HepG2 (cell line): Measurements from ENCODE around the gene SGMS1. TPM values are rescaled to one million over a fixed set of nuclear protein-coding genes. Genes with fewer than 3 reads are reported as not detected.

Experiments
- CEBPB ChIP-seq: IDR thresholded peaks from 2 replicates; pipeline ENCODE4 v1.6.1; 2011; ENCODE audit warnings: low read depth, low read length, improper control_type of control experiment, borderline replicate concordance
- FOXK1 ChIP-seq: sonication (generic); formaldehyde crosslinking; IDR thresholded peaks from 2 replicates; pipeline ENCODE4 v1.4.0; 2020; ENCODE audit warnings: low read depth, missing genetic modification reagents, borderline replicate concordance
- HDAC1 ChIP-seq: sonication (generic); formaldehyde crosslinking; IDR thresholded peaks from 2 replicates; pipeline ENCODE4 v1.5.1; 2020; ENCODE audit warnings: mild to moderate bottlenecking, missing genetic modification reagents
- MIER3 ChIP-seq: IDR thresholded peaks from 2 replicates; pipeline ENCODE4 v1.6.1; 2016; ENCODE audit warnings: missing compliant biosample characterization, borderline replicate concordance
- NR2F6 ChIP-seq, 2 experiments: IDR thresholded peaks; 2 replicates each; pipeline ENCODE4 v1.6.1; 2016; ENCODE audit warnings: antibody characterized with exemption in 1 of 2, mild to moderate bottlenecking in 1 of 2
- RXRA ChIP-seq: sonication (generic); formaldehyde crosslinking; IDR thresholded peaks from 2 replicates; pipeline ENCODE4 v1.5.1; 2020; ENCODE audit warnings: missing genetic modification reagents
- SOX13 ChIP-seq, 3 experiments: fragments of 450-650 bp in 1 of 3; sonication (generic) in 1 of 3; formaldehyde crosslinking in 1 of 3; IDR thresholded peaks in 2 of 3; conservative IDR thresholded peaks in 1 of 3; 2 replicates each; pipeline versions ENCODE4 v1.5.0 to v1.6.1; 2016 to 2020; ENCODE audit warnings: antibody characterized with exemption in 1 of 3, mild to moderate bottlenecking in 1 of 3, missing compliant biosample characterization in 1 of 3, missing genetic modification reagents in 1 of 3, moderate library complexity in 1 of 3
- SOX5 ChIP-seq: IDR thresholded peaks from 2 replicates; pipeline ENCODE4 v1.6.1; 2016; ENCODE audit warnings: borderline replicate concordance
- ZNF296 ChIP-seq: sonication (generic); formaldehyde crosslinking; conservative IDR thresholded peaks from 2 replicates; pipeline ENCODE4 v1.5.0; 2020; ENCODE audit warnings: mild to moderate bottlenecking, missing genetic modification reagents
- polyA plus RNA-seq, 8 experiments: library from polyadenylated mRNA; depleted of rRNA in 3 of 8; stranded (reverse) in 7 of 8; unstranded in 1 of 8; fragments of >200 nt; fragmentation: Illumina TruSeq in 4 of 8; extraction: Trizol in 4 of 8; gene quantifications; 2 replicates each; pipeline versions ENCODE4 v1.2.1 to v1.2.3, GENCODE V29; 2011 to 2016; ENCODE audit warnings: low read depth in 4 of 8, missing spikeins in 1 of 8, mixed read lengths in 1 of 8; ENCODE audit not compliant: insufficient read depth in 1 of 8
- total RNA-seq, 5 experiments: library from RNA; depleted of rRNA; stranded (reverse); fragments of >200 nt; fragmentation: Illumina TruSeq; extraction: Trizol; gene quantifications; 2 replicates each; pipeline ENCODE4 v1.2.3, GENCODE V29; 2016; ENCODE audit warnings: low read depth in 1 of 5
- TF ChIP-seq, protein P1 (sequence below): IDR thresholded peaks from 2 replicates; pipeline ENCODE4 v1.6.1; 2016
- TF ChIP-seq, protein P2 (sequence below): sonication (generic); formaldehyde crosslinking; IDR thresholded peaks from 2 replicates; pipeline ENCODE4 v1.5.0; 2020; ENCODE audit warnings: mild to moderate bottlenecking, missing genetic modification reagents
- TF ChIP-seq, protein P3 (sequence below): sonication (generic); IDR thresholded peaks from 2 replicates; pipeline ENCODE4 v1.6.1; 2016; ENCODE audit warnings: low read depth, borderline replicate concordance
- TF ChIP-seq, protein P4 (sequence below): sonication (generic); formaldehyde crosslinking; IDR thresholded peaks from 2 replicates; pipeline ENCODE4 v1.5.1; 2020; ENCODE audit warnings: missing genetic modification reagents, mild to moderate bottlenecking, borderline replicate concordance
- TF ChIP-seq, protein P5 (sequence below): sonication (generic); formaldehyde crosslinking; IDR thresholded peaks from 2 replicates; pipeline ENCODE4 v1.8.0; 2022; ENCODE audit warnings: missing genetic modification reagents, mild to moderate bottlenecking, borderline replicate concordance
- TF ChIP-seq, protein P6 (sequence below): sonication (generic); formaldehyde crosslinking; IDR thresholded peaks from 2 replicates; pipeline ENCODE4 v1.8.0; 2022; ENCODE audit warnings: missing genetic modification reagents, mild to moderate bottlenecking, inconsistent platforms, borderline replicate concordance
- TF ChIP-seq, protein P7 (sequence below): sonication (generic); formaldehyde crosslinking; IDR thresholded peaks from 2 replicates; pipeline ENCODE4 v1.4.0; 2020; ENCODE audit warnings: missing genetic modification reagents

Gene SGMS1
- total and polyA plus RNA-seq, 2 of the 13 experiments (the other 11 are each of a cell fraction or from before 2014, with no cell fraction given): 6.5 to 15.1 TPM

DNA sequence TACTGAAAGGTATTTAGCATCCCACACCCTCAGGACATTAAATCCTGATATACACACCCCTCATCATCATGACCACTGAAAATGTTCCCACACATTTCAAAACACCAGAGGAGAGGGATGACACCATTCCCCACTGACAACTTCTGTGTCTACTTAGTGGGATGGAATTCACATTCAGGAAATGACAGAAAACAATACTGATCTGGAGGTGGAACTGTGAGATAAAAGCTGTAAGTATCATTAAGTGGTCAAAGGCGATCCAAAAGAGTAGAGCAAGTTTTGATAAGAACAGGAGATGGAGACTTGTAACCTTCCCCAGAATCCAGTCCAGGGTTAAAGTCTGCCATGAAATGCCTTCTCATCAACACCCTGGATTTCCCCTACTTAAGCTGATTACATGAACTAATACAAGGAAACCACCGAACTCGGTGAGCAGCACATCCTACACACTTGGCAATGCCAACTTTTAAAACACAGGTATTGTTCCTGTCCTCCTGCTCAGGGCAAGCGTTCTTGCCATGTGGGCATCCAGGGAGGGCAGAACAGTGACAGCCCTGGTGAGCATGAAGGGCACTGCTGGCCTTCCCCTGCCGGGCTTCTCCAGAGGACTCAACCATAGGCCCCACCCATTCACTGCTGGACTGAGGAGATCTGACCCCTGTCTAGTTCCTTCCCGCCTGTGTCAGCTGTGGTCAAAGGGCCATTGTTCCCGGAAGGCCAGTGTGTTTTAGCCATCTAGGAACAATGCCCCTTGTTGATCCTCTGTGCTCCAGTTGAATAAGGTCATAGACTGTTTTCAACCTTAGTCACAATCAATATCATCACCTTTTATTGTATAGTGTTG lies 85.0 kb downstream of the SGMS1 start (continued):
- TF ChIP-seq, protein P1, sequence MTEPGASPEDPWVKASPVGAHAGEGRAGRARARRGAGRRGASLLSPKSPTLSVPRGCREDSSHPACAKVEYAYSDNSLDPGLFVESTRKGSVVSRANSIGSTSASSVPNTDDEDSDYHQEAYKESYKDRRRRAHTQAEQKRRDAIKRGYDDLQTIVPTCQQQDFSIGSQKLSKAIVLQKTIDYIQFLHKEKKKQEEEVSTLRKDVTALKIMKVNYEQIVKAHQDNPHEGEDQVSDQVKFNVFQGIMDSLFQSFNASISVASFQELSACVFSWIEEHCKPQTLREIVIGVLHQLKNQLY (CRISPR knock-in tag): 0 out of 2 replicates have a peak, but pooled peaks have one; percentile 13
- 0 out of 2 replicates have a peak, but pooled peaks have one; percentile 53 for TF ChIP-seq HDAC1 (CRISPR knock-in tag)
- TF ChIP-seq RXRA (CRISPR knock-in tag): peak; percentile 93
- TF ChIP-seq, protein P2, sequence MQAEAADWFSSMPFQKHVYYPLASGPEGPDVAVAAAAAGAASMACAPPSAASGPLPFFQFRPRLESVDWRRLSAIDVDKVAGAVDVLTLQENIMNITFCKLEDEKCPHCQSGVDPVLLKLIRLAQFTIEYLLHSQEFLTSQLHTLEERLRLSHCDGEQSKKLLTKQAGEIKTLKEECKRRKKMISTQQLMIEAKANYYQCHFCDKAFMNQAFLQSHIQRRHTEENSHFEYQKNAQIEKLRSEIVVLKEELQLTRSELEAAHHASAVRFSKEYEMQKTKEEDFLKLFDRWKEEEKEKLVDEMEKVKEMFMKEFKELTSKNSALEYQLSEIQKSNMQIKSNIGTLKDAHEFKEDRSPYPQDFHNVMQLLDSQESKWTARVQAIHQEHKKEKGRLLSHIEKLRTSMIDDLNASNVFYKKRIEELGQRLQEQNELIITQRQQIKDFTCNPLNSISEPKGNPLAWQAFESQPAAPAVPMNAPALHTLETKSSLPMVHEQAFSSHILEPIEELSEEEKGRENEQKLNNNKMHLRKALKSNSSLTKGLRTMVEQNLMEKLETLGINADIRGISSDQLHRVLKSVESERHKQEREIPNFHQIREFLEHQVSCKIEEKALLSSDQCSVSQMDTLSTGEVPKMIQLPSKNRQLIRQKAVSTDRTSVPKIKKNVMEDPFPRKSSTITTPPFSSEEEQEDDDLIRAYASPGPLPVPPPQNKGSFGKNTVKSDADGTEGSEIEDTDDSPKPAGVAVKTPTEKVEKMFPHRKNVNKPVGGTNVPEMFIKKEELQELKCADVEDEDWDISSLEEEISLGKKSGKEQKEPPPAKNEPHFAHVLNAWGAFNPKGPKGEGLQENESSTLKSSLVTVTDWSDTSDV (CRISPR knock-in tag): no peak
- TF ChIP-seq MIER3 (CRISPR knock-in tag): peak; percentile 20; the same call in 1 of the 2 replicates
- TF ChIP-seq NR2F6 (IDR thresholded peaks at IDR 0.05): peak; percentile 87
- peak; percentile 94 for TF ChIP-seq NR2F6 (CRISPR knock-in tag; IDR thresholded peaks at IDR 0.05)
- no peak for TF ChIP-seq ZNF296 (CRISPR knock-in tag)
- peak; percentile 100 for TF ChIP-seq SOX13 (IDR thresholded peaks at IDR 0.05)
- peak in 1 of 2 experiments; percentile 100; a peak in 2 of 4 replicates for TF ChIP-seq SOX13 (CRISPR knock-in tag; conservative IDR thresholded peaks at IDR 0.05 in 1 of 2, IDR thresholded peaks at IDR 0.05 in 1 of 2)
- TF ChIP-seq, protein P3, sequence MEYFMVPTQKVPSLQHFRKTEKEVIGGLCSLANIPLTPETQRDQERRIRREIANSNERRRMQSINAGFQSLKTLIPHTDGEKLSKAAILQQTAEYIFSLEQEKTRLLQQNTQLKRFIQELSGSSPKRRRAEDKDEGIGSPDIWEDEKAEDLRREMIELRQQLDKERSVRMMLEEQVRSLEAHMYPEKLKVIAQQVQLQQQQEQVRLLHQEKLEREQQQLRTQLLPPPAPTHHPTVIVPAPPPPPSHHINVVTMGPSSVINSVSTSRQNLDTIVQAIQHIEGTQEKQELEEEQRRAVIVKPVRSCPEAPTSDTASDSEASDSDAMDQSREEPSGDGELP: peak; percentile 96
- TF ChIP-seq, protein P4, sequence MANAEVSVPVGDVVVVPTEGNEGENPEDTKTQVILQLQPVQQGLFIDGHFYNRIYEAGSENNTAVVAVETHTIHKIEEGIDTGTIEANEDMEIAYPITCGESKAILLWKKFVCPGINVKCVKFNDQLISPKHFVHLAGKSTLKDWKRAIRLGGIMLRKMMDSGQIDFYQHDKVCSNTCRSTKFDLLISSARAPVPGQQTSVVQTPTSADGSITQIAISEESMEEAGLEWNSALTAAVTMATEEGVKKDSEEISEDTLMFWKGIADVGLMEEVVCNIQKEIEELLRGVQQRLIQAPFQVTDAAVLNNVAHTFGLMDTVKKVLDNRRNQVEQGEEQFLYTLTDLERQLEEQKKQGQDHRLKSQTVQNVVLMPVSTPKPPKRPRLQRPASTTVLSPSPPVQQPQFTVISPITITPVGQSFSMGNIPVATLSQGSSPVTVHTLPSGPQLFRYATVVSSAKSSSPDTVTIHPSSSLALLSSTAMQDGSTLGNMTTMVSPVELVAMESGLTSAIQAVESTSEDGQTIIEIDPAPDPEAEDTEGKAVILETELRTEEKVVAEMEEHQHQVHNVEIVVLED: peak; percentile 34; the same call in 1 of the 2 replicates
- TF ChIP-seq CEBPB: no peak
- TF ChIP-seq, protein P5, sequence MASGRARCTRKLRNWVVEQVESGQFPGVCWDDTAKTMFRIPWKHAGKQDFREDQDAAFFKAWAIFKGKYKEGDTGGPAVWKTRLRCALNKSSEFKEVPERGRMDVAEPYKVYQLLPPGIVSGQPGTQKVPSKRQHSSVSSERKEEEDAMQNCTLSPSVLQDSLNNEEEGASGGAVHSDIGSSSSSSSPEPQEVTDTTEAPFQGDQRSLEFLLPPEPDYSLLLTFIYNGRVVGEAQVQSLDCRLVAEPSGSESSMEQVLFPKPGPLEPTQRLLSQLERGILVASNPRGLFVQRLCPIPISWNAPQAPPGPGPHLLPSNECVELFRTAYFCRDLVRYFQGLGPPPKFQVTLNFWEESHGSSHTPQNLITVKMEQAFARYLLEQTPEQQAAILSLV (CRISPR knock-in tag): 0 out of 2 replicates have a peak, but pooled peaks have one; percentile 25
- TF ChIP-seq, protein P6, sequence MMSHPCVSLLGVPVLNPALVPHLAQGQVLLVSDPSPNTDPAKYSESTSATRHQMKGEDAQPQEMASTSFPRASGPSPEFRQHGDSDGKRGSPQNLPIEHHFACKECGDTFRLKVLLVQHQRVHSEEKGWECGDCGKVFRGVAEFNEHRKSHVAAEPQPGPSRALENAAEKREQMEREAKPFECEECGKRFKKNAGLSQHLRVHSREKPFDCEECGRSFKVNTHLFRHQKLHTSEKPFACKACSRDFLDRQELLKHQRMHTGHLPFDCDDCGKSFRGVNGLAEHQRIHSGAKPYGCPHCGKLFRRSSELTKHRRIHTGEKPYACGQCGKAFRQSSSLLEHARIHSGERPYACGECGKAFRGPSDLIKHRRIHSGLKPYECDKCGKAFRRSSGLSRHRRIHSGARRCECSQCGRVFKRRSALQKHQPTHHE (CRISPR knock-in tag): no peak
- TF ChIP-seq FOXK1 (CRISPR knock-in tag): peak; percentile 68; the same call in 1 of the 2 replicates
- peak; percentile 100 for TF ChIP-seq SOX5 (CRISPR knock-in tag)
- TF ChIP-seq, protein P7, sequence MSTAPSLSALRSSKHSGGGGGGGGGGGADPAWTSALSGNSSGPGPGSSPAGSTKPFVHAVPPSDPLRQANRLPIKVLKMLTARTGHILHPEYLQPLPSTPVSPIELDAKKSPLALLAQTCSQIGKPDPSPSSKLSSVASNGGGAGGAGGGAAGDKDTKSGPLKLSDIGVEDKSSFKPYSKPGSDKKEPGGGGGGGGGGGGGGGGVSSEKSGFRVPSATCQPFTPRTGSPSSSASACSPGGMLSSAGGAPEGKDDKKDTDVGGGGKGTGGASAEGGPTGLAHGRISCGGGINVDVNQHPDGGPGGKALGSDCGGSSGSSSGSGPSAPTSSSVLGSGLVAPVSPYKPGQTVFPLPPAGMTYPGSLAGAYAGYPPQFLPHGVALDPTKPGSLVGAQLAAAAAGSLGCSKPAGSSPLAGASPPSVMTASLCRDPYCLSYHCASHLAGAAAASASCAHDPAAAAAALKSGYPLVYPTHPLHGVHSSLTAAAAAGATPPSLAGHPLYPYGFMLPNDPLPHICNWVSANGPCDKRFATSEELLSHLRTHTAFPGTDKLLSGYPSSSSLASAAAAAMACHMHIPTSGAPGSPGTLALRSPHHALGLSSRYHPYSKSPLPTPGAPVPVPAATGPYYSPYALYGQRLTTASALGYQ (CRISPR knock-in tag): 0 out of 2 replicates have a peak, but pooled peaks have one; percentile 2
